SK-N-SH treated with all-trans-retinoic acid at 6 μM for 48 hours (cell line): ENCODE results near the gene LPIN1.

Experiments used
- ATAC-seq: fragments of 200-7000 bp; cut with Tn5 transposase; 3 replicates; pipeline ENCODE4 v1.9.1; 2020; ENCODE audit warnings: mild to moderate bottlenecking, moderate library complexity
- ARNTL ChIP-seq: fragments of 450-650 bp; formaldehyde crosslinking; IDR thresholded peaks from 2 replicates; pipeline ENCODE4 v1.5.0; 2020; ENCODE audit warnings: low read depth, mild to moderate bottlenecking, moderate library complexity, borderline replicate concordance
- BACH2 ChIP-seq: fragments of 250-450 bp; sonication (Bioruptor Pico); IDR thresholded peaks from 2 replicates; pipeline ENCODE4 v1.9.0; 2021; ENCODE audit warnings: mild to moderate bottlenecking, borderline replicate concordance
- CSDC2 ChIP-seq: fragments of 250-450 bp; sonication (Bioruptor Pico); IDR thresholded peaks from 2 replicates; pipeline ENCODE4 v1.5.0; 2020; ENCODE audit warnings: mild to moderate bottlenecking, moderate library complexity
- ESRRG ChIP-seq: fragments of 250-450 bp; sonication (Bioruptor Pico); IDR thresholded peaks from 2 replicates; pipeline ENCODE4 v1.6.1; 2021; ENCODE audit warnings: mild to moderate bottlenecking
- GLIS3 ChIP-seq: fragments of 250-450 bp; sonication (Bioruptor Pico); IDR thresholded peaks from 2 replicates; pipeline ENCODE4 v1.5.0; 2020; ENCODE audit warnings: mild to moderate bottlenecking, moderate library complexity
- ISL1 ChIP-seq: fragments of 250-450 bp; sonication (Bioruptor Pico); IDR thresholded peaks from 2 replicates; pipeline ENCODE4 v2.1.2; 2022; ENCODE audit warnings: mild to moderate bottlenecking, moderate library complexity
- OSR1 ChIP-seq: fragments of 250-450 bp; sonication (Bioruptor Pico); IDR thresholded peaks from 2 replicates; pipeline ENCODE4 v1.8.0; 2022; ENCODE audit warnings: moderate library complexity, mild to moderate bottlenecking, inconsistent platforms
- PPARA ChIP-seq: fragments of 250-450 bp; sonication (Bioruptor Pico); IDR thresholded peaks from 2 replicates; pipeline ENCODE4 v1.5.0; 2020; ENCODE audit warnings: mild to moderate bottlenecking, borderline replicate concordance
- RARB ChIP-seq: fragments of 250-450 bp; sonication (Bioruptor Pico); IDR thresholded peaks from 2 replicates; pipeline ENCODE4 v1.8.0; 2021; ENCODE audit warnings: mild to moderate bottlenecking, moderate library complexity
- SNAI2 ChIP-seq: fragments of 250-450 bp; sonication (Bioruptor Pico); IDR thresholded peaks from 2 replicates; pipeline ENCODE4 v1.5.0; 2020; ENCODE audit warnings: mild to moderate bottlenecking, moderate library complexity
- TCF4 ChIP-seq: fragments of 250-450 bp; sonication (Bioruptor Pico); IDR thresholded peaks from 2 replicates; pipeline ENCODE4 v1.8.0; 2021; ENCODE audit warnings: mild to moderate bottlenecking, moderate library complexity, borderline replicate concordance
- TOX ChIP-seq: fragments of 250-450 bp; sonication (Bioruptor Pico); IDR thresholded peaks from 2 replicates; pipeline ENCODE4 v1.8.0; 2021; ENCODE audit warnings: mild to moderate bottlenecking, moderate library complexity, borderline replicate concordance
- TSHZ2 ChIP-seq: fragments of 250-450 bp; sonication (Bioruptor Pico); IDR thresholded peaks from 2 replicates; pipeline ENCODE4 v1.5.0; 2020; ENCODE audit warnings: mild to moderate bottlenecking, moderate library complexity
- ZC3H10 ChIP-seq: fragments of 250-450 bp; sonication (Bioruptor Pico); IDR thresholded peaks from 2 replicates; pipeline ENCODE4 v1.5.1; 2021; ENCODE audit warnings: mild to moderate bottlenecking, moderate library complexity
- ZFP3 ChIP-seq: fragments of 250-450 bp; sonication (Bioruptor Pico); IDR thresholded peaks from 2 replicates; pipeline ENCODE4 v1.5.0; 2020; ENCODE audit warnings: mild to moderate bottlenecking, moderate library complexity
- ZFP30 ChIP-seq: fragments of 450-650 bp; formaldehyde crosslinking; IDR thresholded peaks from 2 replicates; pipeline ENCODE4 v1.5.0; 2022; ENCODE audit warnings: mild to moderate bottlenecking, moderate library complexity
- ZNF565 ChIP-seq: fragments of 450-650 bp; formaldehyde crosslinking; conservative IDR thresholded peaks from 2 replicates; pipeline ENCODE4 v1.5.0; 2020; ENCODE audit warnings: low read depth, mild to moderate bottlenecking, moderate library complexity
- ZNF70 ChIP-seq: fragments of 450-650 bp; formaldehyde crosslinking; IDR thresholded peaks from 2 replicates; pipeline ENCODE4 v1.5.0; 2020; ENCODE audit warnings: mild to moderate bottlenecking, moderate library complexity
- TF ChIP-seq, protein P1 (sequence below): fragments of 250-450 bp; sonication (Bioruptor Pico); IDR thresholded peaks from 2 replicates; pipeline ENCODE4 v1.5.1; 2020; ENCODE audit warnings: low read depth, mild to moderate bottlenecking, moderate library complexity
- TF ChIP-seq, protein P2 (sequence below): fragments of 250-450 bp; sonication (Bioruptor Pico); IDR thresholded peaks from 2 replicates; pipeline ENCODE4 v1.8.0; 2020; ENCODE audit warnings: mild to moderate bottlenecking, moderate library complexity, borderline replicate concordance

LPIN1 gene

DNA sequence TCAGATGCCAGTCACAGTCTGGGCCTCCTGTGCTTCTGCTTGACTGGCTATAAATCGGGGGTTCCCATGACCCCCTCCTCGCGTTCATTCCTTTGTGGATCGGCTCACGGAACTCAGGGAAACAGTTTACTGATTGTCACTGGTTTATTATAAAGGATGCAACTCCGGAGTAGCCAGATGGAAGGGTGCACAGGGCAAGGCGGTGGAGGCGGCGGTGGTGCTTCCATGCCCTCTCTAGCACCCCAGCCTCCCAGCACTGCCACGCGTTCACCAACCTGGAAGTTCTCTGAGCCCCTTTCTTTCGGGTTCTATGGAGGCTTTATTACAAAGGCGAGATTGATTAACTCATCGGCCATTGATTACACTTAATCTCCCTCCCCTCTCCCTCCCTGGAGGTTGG, 15.6 kb downstream of the LPIN1 start:
- ATAC-seq = no peak
- TF ChIP-seq ZNF70 = no peak
- TF ChIP-seq, protein P1, sequence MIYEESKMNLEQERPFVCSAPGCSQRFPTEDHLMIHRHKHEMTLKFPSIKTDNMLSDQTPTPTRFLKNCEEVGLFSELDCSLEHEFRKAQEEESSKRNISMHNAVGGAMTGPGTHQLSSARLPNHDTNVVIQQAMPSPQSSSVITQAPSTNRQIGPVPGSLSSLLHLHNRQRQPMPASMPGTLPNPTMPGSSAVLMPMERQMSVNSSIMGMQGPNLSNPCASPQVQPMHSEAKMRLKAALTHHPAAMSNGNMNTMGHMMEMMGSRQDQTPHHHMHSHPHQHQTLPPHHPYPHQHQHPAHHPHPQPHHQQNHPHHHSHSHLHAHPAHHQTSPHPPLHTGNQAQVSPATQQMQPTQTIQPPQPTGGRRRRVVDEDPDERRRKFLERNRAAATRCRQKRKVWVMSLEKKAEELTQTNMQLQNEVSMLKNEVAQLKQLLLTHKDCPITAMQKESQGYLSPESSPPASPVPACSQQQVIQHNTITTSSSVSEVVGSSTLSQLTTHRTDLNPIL (CRISPR knock-in tag) = no peak
- TF ChIP-seq ESRRG = no peak
- no peak for TF ChIP-seq CSDC2
- TF ChIP-seq RARB (CRISPR knock-in tag) = no peak
- no peak for TF ChIP-seq ZNF565 (CRISPR knock-in tag)
- no peak for TF ChIP-seq TOX
- TF ChIP-seq ARNTL (CRISPR knock-in tag) = no peak

DNA sequence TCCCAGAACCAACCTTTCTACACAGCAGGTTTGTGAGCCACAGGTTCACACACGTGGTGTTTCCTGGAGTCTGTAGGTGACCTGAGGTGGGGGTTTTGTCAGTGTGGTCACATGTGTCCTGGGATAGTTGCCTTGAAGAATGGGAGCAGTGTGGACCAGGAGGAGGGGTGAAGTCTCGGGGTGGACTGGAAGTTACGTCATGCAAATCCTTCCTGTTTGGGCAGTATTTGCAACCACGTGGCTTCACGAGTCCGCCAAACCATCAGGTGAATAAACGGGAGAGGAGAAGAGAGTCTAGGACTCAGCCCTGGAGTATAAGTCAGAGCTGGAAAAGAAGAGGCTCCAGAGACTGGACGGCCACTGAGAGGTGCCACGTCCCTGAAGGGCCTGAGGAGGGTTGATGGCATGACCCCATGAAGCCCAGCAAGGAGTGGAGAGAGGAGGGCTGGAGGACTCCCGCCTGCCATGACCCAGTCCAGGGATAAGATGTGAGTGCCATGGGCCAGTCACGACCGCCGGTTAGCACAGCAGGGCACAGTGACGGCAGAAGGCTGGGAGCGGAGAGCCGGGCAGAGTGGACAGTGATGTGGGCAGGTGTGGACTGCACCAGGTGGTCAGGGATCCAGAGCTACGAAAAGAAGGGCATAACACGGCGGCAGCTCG, 16.5 kb downstream of the LPIN1 start:
- TF ChIP-seq ISL1 (CRISPR knock-in tag) (no peak), GLIS3 (CRISPR knock-in tag) (no peak)
- no peak for ATAC-seq

DNA sequence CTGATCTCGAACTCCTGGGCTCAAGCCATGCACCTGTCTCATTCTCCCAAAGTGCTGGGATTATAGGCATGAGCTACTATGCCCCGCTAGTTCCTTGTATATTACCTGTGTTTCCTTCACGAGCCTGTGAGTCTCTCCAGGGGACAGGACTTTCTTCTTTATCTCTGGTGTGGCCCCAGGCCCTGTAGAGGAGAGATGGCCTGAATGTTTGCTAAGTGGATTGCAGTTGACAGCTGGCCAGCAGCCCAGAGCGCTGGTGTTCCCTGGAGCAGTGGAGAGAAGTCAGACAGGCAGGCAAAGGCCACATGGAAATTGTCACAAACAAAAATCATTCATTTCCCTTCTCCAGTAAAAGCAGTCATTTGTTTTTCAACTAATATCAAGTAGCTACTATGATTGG, 17.9 kb downstream of the LPIN1 start:
- ATAC-seq = peak; percentile 86
- TF ChIP-seq TSHZ2 (peak; percentile 92), RARB (CRISPR knock-in tag) (no peak), ISL1 (CRISPR knock-in tag) (peak; percentile 56), BACH2 (no peak), TOX (no peak), ARNTL (CRISPR knock-in tag) (no peak), GLIS3 (CRISPR knock-in tag) (0 out of 2 replicates have a peak, but pooled peaks have one; percentile 44), OSR1 (no peak), ZC3H10 (CRISPR knock-in tag) (no peak), TCF4 (peak; percentile 76; the same call in 1 of the 2 replicates), SNAI2 (CRISPR knock-in tag) (peak; percentile 79; the same call in 1 of the 2 replicates), ESRRG (0 out of 2 replicates have a peak, but pooled peaks have one; percentile 8)
- TF ChIP-seq, protein P1 (CRISPR knock-in tag) = no peak
- TF ChIP-seq, all 23 proteins: peak for 6

DNA sequence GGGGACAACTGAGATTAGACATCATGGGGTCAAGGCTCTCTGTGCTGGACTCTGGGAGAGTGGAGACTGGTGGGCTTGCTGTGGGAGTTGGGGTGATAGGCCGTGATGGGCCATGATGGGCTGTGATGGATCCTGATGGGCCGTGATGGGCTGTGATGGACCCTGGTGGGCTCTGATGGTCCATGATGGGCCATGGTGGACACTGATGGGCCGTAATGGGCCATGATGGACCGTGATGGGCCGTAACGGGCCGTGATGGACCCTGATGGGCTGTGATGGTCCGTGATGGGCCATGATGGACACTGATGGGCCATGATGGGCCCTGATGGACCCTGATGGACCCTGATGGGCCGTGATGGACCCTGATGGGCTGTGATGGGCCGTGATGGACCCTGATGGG, 18.5 kb downstream of the LPIN1 start:
- no peak for TF ChIP-seq GLIS3 (CRISPR knock-in tag)
- TF ChIP-seq TCF4 = no peak
- TF ChIP-seq ZFP30 (CRISPR knock-in tag) = no peak
- TF ChIP-seq ZFP3 (CRISPR knock-in tag) = no peak
- TF ChIP-seq ESRRG = no peak
- no peak for TF ChIP-seq BACH2
- TF ChIP-seq, protein P1 (CRISPR knock-in tag) = no peak
- TF ChIP-seq PPARA (CRISPR knock-in tag) = no peak
- TF ChIP-seq RARB (CRISPR knock-in tag) = no peak
- ATAC-seq = no peak

GRCh38 chr2:11765501-11765900, 19.1 kb downstream of the LPIN1 start:
- ATAC-seq = no peak
- TF ChIP-seq RARB (CRISPR knock-in tag) (no peak), SNAI2 (CRISPR knock-in tag) (no peak), ZNF565 (CRISPR knock-in tag) (no peak), TSHZ2 (no peak), ZFP30 (CRISPR knock-in tag) (no peak), ISL1 (CRISPR knock-in tag) (no peak), OSR1 (no peak), ZFP3 (CRISPR knock-in tag) (no peak), ARNTL (CRISPR knock-in tag) (no peak), ZC3H10 (CRISPR knock-in tag) (no peak)
- TF ChIP-seq, protein P2, sequence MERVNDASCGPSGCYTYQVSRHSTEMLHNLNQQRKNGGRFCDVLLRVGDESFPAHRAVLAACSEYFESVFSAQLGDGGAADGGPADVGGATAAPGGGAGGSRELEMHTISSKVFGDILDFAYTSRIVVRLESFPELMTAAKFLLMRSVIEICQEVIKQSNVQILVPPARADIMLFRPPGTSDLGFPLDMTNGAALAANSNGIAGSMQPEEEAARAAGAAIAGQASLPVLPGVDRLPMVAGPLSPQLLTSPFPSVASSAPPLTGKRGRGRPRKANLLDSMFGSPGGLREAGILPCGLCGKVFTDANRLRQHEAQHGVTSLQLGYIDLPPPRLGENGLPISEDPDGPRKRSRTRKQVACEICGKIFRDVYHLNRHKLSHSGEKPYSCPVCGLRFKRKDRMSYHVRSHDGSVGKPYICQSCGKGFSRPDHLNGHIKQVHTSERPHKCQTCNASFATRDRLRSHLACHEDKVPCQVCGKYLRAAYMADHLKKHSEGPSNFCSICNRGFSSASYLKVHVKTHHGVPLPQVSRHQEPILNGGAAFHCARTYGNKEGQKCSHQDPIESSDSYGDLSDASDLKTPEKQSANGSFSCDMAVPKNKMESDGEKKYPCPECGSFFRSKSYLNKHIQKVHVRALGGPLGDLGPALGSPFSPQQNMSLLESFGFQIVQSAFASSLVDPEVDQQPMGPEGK (CRISPR knock-in tag) = no peak
- TF ChIP-seq, protein P1 (CRISPR knock-in tag) = no peak
